Nephron progenitor cell (in vitro differentiated cells): ENCODE data around the gene SLC22A8.

Experiments used
- DNase-seq: peaks from one replicate; pipeline ENCODE4 v3.0.0; 2021
- H3K27ac Mint-ChIP-seq: 2 replicates; pipeline ENCODE4 v1.8.0; 2021; ENCODE audit warnings: mild to moderate bottlenecking, moderate library complexity, mixed read lengths
- H3K27me3 Mint-ChIP-seq: 2 replicates; pipeline ENCODE4 v1.8.0; 2021; ENCODE audit warnings: mild to moderate bottlenecking, low read depth, mixed read lengths; ENCODE audit not compliant: poor library complexity
- H3K36me3 Mint-ChIP-seq: 2 replicates; pipeline ENCODE4 v1.8.0; 2021; ENCODE audit warnings: low read depth, mixed read lengths
- H3K4me1 Mint-ChIP-seq: 2 replicates; pipeline ENCODE4 v1.8.0; 2021; ENCODE audit warnings: mixed read lengths
- H3K4me3 Mint-ChIP-seq: 2 replicates; pipeline ENCODE4 v1.8.0; 2021; ENCODE audit warnings: mild to moderate bottlenecking, moderate library complexity, mixed read lengths
- H3K9me3 Mint-ChIP-seq: 2 replicates; pipeline ENCODE4 v1.8.0; 2021; ENCODE audit warnings: mild to moderate bottlenecking, moderate library complexity, mixed read lengths
- CTCF ChIP-seq: fragments of 200-600 bp; sonication (generic); IDR thresholded peaks from 2 replicates; pipeline ENCODE4 v1.5.0; 2021; ENCODE audit warnings: antibody characterized with exemption

SLC22A8 gene

GRCh38 chr11:63023222-63023814 is 7.7 kb upstream of the SLC22A8 start:
- Mint-ChIP-seq H3K27me3 (peaks cover 39% of the 10 kb centered on the region), H3K9me3 (no peaks in the 10 kb centered on the region), H3K36me3 (no peaks in the 10 kb centered on the region), H3K4me1 (peaks cover 18% of the 10 kb centered on the region), H3K4me3 (no peak overlapping the region), H3K27ac (no peak overlapping the region)
- DNase-seq: no peak
- no peak for TF ChIP-seq CTCF

GRCh38 chr11:63022441-63022840 is 6.8 kb upstream of the SLC22A8 start:
- Mint-ChIP-seq H3K36me3 (no peaks in the 10 kb centered on the region), H3K27ac (no peak overlapping the region), H3K9me3 (no peaks in the 10 kb centered on the region), H3K4me1 (peaks cover 27% of the 10 kb centered on the region), H3K4me3 (no peak overlapping the region), H3K27me3 (peaks cover 43% of the 10 kb centered on the region)
- DNase-seq: no peak
- no peak for TF ChIP-seq CTCF

- Mint-ChIP-seq H3K27ac (no peak overlapping the region), H3K36me3 (no peaks in the 10 kb centered on the region), H3K27me3 (peaks cover 40% of the 10 kb centered on the region), H3K9me3 (no peaks in the 10 kb centered on the region), H3K4me1 (peaks cover 28% of the 10 kb centered on the region), H3K4me3 (no peak overlapping the region)
- peak; percentile 52 for TF ChIP-seq CTCF
- DNase-seq: peak; percentile 31
Observed at GRCh38 chr11:63020671-63021291, 5.1 kb upstream of the SLC22A8 start.

- Mint-ChIP-seq H3K4me3 (no peak overlapping the region), H3K36me3 (no peaks in the 10 kb centered on the region), H3K4me1 (peaks cover 28% of the 10 kb centered on the region), H3K27ac (no peak overlapping the region), H3K9me3 (no peaks in the 10 kb centered on the region), H3K27me3 (peaks cover 43% of the 10 kb centered on the region)
- DNase-seq: no peak
- TF ChIP-seq CTCF: no peak
Observed at GRCh38 chr11:63019506-63019905, 3.9 kb upstream of the SLC22A8 start.

- no peak for TF ChIP-seq CTCF
- DNase-seq: no peak
- Mint-ChIP-seq H3K27me3 (peaks cover 36% of the 10 kb centered on the region), H3K36me3 (no peaks in the 10 kb centered on the region), H3K9me3 (no peaks in the 10 kb centered on the region), H3K27ac (no peak overlapping the region), H3K4me1 (peaks cover 20% of the 10 kb centered on the region), H3K4me3 (no peak overlapping the region)
Observed at GRCh38 chr11:63017306-63017974, 1.8 kb upstream of the SLC22A8 start.
